ACHN (cell line): ENCODE measurements around the gene EXD3.
"Not testable (repeated sequence)": the region's sequence is repeated elsewhere in the genome, so short reads cannot be mapped to it uniquely, and the experiment has no call there.

Experiments
- DNase-seq: peaks from one replicate; pipeline ENCODE4 v3.0.0-alpha.2; 2015
- in situ Hi-C: cut with HindIII; loops from 2 replicates; pipeline ENCODE4 v1.10.0; 2017; ENCODE audit warnings: low sequenced_read_pairs, low pct_ligation_motif_present, low pct_unique_long_range_greater_than_20kb

EXD3 gene

DNA sequence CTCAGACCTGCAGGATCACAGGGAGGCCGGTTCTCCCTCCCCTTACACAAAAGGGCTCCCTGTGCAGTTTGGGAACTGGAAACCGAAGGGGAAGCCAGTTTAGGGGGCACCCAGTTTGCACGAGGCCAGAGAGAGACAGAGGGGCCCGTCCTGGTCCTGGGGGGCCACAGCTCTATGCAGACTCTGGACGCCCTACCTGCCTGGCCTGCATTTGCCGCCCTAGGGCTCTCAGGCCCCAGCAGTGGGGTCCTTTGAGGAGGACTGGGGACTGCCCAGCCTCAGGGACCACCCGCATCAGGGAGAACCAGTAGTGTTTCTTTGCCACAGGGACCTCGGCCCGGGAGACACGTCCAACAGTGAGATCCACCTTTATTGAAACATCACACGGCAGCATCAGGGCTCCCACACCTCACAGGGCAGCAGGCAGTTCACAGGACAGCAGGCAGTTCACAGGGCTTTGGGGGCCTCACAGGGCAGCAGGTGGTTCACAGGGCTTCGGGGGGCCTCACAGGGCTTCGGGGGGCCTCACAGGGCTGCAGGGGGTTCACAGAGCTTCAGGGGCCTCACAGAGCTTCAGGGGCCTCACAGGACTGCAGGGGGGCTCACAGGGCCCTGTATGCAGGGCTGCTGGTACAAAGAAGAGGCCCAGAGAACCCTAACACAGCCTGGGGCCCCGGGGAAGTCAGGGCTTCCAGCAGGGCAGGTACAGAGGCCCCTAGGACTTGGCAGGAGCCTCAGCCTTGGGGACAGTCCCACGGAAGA, 36.8 kb upstream of the EXD3 start:
- in situ Hi-C loops: no loop called here
- no peak for DNase-seq

DNA sequence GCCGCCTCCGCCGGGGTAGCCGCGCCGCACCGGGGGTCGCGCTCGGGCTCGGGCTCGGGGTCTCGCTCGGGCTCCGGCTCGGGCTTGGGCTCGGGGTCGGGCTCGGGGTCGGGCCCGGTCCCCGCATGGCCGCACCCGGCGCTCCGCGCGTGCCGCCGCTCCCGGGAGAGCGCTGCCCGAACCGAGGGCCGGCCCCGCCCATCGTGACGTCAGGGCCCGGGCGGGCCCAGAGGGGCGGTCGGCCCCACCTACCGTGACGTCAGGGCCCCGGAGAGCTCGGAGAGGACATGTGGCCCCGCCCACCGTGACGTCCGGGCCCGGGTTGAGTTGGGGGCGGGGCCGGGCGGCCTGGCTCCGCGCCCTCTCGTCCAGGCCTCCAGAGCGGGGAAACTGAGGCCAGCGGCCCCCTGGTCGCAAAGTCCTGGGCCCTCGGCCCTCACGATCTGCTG, 36.2 kb upstream of the EXD3 start, which contains the start of gene NSMF:
Gene NSMF, minus strand, starts transcription at position 183 of the 449 bp plus-strand sequence. CDS start 232 bp downstream, outside the sequence.
- in situ Hi-C loops: no loop called here
- DNase-seq: peak; percentile 87

- DNase-seq: peak; percentile 22
- in situ Hi-C loops: no loop called here
These were observed 35.5 kb upstream of the EXD3 start for GRCh38 chr9:137458194-137459151.

DNA sequence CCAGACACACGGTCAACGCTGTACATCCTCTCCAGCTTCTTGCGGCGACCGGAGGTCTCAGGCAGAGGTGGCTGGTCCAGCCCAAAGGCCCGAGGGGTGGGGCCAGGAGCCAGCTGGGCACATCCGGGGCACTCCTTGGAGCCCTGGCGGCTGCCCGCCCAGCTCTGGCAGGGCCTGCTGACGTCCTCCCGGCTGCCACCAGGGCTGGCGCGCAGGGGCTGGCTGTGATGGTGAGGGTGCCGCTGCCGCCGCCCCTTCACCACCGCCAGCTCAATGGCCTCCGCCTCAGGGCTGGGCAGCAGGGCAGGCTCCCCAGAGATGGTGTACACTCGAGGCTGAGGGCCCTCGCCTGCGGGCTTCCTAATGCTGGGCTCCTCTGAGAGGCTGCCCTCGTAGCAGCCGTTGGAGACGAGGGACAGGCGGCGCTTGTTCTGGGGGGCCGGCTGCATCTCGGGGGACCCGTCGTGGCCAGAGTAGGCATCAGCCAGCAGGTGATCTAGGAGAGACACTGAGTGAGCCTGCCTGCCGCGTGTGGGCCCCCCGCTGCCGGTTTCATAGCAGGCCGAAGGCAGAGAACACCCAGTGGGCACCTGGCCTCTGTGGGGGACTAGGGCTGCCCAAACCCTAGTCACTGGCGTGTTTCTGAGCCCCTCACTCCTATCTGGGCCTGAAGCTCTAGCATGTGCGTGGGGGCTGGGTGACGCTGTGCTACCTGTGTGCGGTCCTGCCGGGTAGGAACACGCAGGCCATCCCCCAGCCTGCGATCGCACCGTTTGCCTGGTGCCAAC, 34.6 kb upstream of the EXD3 start:
- DNase-seq: no peak
- in situ Hi-C loops: no loop called here

- in situ Hi-C loops: no loop called here
- DNase-seq: no peak
These were observed 34.0 kb upstream of the EXD3 start for GRCh38 chr9:137456864-137457405.

DNA sequence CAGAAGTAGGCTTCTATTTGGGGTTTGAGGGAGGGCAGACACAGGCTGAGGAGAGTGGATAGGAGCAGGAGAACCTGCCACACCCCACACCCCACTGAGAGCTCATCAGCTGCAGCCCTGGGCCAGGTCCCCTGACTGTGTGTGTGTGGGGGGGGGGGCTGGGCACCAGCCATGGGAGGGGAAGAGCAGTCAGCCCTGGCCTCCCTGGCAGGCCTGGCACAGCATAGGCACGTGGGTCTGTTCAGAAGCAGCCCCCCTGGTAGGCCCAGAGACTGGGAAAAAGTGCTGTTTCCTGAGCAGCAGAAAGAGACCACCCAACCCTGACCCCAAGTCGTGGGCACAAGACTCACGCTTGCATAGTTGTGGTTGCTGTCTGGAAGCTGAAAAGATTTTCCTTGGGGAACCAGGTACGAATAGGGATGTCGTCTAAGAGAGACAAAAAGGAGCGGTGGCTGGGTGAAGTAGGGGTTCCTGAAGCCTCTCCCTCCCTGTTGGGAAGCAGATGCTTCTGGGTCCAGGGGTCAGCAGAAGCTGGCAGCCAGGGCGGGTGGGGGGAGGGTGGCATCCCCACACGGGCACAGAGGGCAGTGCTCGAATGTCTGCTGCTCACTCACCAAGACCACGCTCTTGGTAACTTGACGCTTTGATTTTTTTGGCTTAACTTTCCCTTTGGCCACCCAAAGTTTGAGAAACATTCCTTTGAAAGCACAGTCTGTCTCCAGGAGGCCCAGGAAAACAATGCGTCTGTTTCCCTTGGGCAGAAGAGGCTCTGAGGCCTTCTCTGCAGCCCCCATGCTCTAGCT, 33.3 kb upstream of the EXD3 start:
- no peak for DNase-seq
- in situ Hi-C loops: no loop called here

GRCh38 chr9:137455359-137455991, 32.5 kb upstream of the EXD3 start:
- in situ Hi-C loops: no loop called here

GRCh38 chr9:137454597-137455358, 31.8 kb upstream of the EXD3 start:
- DNase-seq: no peak
- in situ Hi-C loops: no loop called here

More at GRCh38 chr9:137455359-137455991, 32.5 kb upstream of the EXD3 start:
- no peak for DNase-seq

- no peak for DNase-seq
- in situ Hi-C loops: no loop called here
These were observed 31.2 kb upstream of the EXD3 start for GRCh38 chr9:137454145-137454596.

DNA sequence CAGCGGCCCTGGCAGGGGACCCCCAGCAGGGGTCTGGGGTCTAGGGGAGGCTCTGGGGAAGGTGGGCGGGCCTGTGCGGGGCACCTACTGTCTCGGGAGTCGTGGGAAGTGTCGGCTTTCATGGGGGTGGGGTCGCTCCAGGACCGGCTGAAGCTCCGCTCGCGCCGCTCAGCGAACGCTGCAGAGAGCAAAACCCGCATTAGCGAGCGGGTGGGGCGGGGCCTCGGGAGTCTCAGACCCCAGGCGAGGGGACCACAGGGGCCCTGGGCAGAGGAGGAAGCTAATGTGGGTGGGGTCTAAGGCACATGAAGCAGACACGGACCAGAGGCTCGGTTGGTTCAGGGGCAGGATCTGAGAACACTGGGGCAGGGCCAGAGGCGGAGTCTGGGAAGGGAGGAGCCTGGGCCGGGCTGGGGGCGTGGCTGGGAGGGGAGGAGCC, 30.7 kb upstream of the EXD3 start:
- in situ Hi-C loops: no loop called here
- no peak for DNase-seq

DNA sequence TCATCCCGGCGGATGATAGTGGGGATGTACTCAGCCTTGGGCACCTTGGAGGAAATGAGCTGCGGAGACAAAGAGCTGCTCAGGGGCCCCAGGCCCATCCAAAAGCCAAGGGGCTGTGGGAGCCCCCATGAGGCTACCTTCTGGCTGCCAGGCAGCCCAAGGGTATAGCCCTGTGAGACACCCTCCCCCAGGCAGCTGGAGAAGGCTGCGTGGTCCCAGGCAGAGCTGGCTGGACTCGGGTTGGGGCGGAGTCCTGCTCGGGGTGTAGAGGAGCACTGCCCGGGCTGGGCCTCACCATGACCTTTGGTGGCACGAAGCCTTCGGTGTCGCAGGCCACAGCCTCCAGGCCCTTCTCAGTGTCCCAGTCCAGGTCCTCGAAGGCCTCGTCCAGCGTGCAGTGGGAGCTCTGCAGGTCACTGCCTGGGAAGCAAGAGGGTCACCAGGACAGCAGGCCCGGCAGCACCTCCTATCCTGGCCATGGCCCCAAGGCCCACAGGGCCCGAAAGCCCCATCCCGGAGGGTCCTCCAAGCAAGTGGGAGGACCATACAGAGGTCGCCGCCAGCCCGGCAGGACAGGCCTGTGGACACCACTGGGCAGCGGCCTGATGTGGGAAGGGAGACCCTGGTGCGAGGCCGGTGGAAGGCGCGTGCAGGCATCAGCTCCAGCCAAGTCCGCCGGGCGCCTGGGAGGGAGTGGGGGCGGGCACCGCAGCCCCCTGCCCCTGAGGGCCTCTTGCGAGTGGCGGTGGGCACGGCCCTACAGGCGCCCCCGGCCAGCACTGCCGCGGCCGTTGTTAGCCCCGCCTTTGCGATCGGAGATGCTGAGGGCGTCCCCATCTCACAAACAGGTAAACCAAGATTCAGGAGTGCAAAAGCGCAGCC, 30.0 kb upstream of the EXD3 start:
- in situ Hi-C loops: no loop called here
- DNase-seq: no peak

- in situ Hi-C loops: no loop called here
- DNase-seq: no peak
These were observed 29.2 kb upstream of the EXD3 start for GRCh38 chr9:137452006-137452760.

DNA sequence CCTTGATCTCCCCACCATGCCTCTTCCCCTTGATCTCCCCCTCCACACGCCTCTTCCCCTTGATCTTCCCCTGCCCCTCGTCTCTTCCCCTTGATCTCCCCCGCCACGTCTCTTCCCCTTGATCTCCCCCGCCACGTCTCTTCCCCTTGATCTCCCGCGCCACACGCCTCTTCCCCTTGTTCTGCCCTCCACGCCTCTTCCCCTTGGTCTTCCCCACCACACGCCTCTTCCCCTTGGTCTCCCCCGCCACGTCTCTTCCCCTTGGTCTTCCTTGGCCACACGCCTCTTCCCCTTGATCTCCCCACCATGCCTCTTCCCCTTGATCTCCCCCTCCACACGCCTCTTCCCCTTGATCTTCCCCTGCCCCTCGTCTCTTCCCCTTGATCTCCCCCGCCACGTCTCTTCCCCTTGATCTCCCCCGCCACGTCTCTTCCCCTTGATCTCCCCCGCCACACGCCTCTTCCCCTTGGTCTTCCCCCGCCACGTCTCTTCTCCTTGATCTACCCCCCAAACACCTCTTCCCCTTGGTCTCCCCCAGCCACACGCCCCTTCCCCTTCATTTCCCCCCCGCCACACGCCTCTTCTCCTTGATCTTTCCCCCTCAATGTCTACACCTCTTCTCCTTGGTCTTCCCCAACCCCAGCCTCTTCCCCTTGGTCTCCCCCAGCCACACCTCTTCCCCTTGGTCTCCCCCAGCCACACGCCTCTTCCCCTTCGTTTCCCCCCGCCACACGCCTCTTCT, 28.5 kb upstream of the EXD3 start:
- in situ Hi-C loops, DNase-seq: not testable (repeated sequence)

GRCh38 chr9:137450539-137451222, 27.7 kb upstream of the EXD3 start:
- in situ Hi-C loops, DNase-seq: not testable (repeated sequence)
